Erythroblast (primary cell): ENCODE data around the gene CLPSL1.

Experiments
- GATA1 ChIP-seq: IDR thresholded peaks from 2 replicates; pipeline ENCODE4 v1.6.1; 2011; ENCODE audit warnings: low read depth, mild to moderate bottlenecking, control low read depth, low read length, moderate library complexity
- POLR2A ChIP-seq: IDR thresholded peaks from 2 replicates; pipeline ENCODE4 v1.6.1; 2011; ENCODE audit warnings: mild to moderate bottlenecking, low read length

- TF ChIP-seq POLR2A (no peak), GATA1 (no peak)
These were observed 6.6 kb upstream of the CLPSL1 start for GRCh38 chr6:35774116-35774794.
